ENCODE measurements around the gene SRBD1.

DNA sequence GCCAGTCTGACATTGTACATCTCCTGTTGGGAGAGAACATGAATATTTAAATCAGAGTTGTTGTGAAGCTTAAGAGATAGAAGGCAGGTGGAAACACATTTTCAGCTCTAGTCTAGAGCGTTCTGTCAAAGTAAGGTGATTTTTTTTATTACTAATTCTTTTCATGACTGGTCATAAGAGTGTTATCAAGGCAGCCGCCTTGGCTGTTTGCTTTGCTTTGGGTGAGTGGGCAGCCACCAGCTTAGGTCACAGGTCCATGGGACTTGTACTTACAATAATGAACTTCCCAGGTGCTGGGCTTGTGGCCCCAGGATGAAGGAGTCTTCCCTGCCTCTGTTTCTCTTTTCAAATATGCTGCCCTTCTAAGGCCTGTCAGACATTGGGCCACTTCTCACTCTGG, 256.3 kb downstream of the SRBD1 start:
- TF ChIP-seq EZH2 (IDR thresholded peaks at IDR 0.05; ENCODE audit: insufficient read depth, poor library complexity, severe bottlenecking), result no peak
- no peak for TF ChIP-seq EZH2phosphoT487 (IDR thresholded peaks at IDR 0.05; ENCODE audit: insufficient read depth, low read depth)
